ENCODE results near the gene INSYN1. TPM values are rescaled to one million over a fixed set of nuclear protein-coding genes. Genes with fewer than 3 reads are reported as not detected.

INSYN1 gene
- total RNA-seq, 5 donors from 2014 or later (not counting 1 experiment from before 2014, with no cell fraction given): not detected

- no peak overlapping the region for H3K4me3 Mint-ChIP-seq
- H3K4me3 ChIP-seq (ENCODE audit: control insufficient read depth in 1 of 2, extremely low read depth in 1 of 2, low read length in 1 of 2): no peak overlapping the region
- no peaks in the 10 kb centered on the region for H3K9me3 ChIP-seq
- no peaks in the 10 kb centered on the region for H3K9me3 Mint-ChIP-seq
- H3K36me3 ChIP-seq (ENCODE audit: control insufficient read depth in 2 of 2, extremely low read depth in 1 of 2, insufficient read depth in 1 of 2, low read length in 1 of 2): no peaks in the 10 kb centered on the region
- no peak for DNase-seq
- no peaks in the 10 kb centered on the region for H3K4me1 ChIP-seq (ENCODE audit: control insufficient read depth in 1 of 2, extremely low read depth in 1 of 2, insufficient read depth in 2 of 2, low read length in 2 of 2)
- H3K27me3 Mint-ChIP-seq: peaks cover 14 to 15% of the 10 kb centered on the region in 2 donors
- H3K27ac ChIP-seq (ENCODE audit: low read length): no peak overlapping the region
- no peaks in the 10 kb centered on the region for H3K4me1 Mint-ChIP-seq
- POLR2A ChIA-PET: no interaction called here
- CTCF ChIA-PET: no interaction called here
- no peaks in the 10 kb centered on the region for H3K36me3 Mint-ChIP-seq
- no peak overlapping the region for H3K27ac Mint-ChIP-seq
- ATAC-seq (replicated peaks in 1 of 4): no peak
- peaks cover 2 to 23% of the 10 kb centered on the region in 2 experiments for H3K27me3 ChIP-seq (replicated peaks in 1 of 2; ENCODE audit: control insufficient read depth in 2 of 2, extremely low read depth in 1 of 2, insufficient read depth in 2 of 2, low read length in 1 of 2)
These were observed 24.6 kb upstream of the INSYN1 start for GRCh38 chr15:73777741-73778140.

GRCh38 chr15:73773428-73773827, 20.3 kb upstream of the INSYN1 start:
- peaks cover 19 to 35% of the 10 kb centered on the region in 2 donors for H3K27me3 Mint-ChIP-seq
- ChIA-PET POLR2A (no interaction called here), CTCF (no interaction called here)
- H3K4me3 Mint-ChIP-seq: no peak overlapping the region
- Histone ChIP-seq H3K4me1 (ENCODE audit: control insufficient read depth in 1 of 2, extremely low read depth in 1 of 2, insufficient read depth in 2 of 2, low read length in 2 of 2) (no peaks in the 10 kb centered on the region), H3K27ac (ENCODE audit: low read length) (no peak overlapping the region), H3K36me3 (ENCODE audit: control insufficient read depth in 2 of 2, extremely low read depth in 1 of 2, insufficient read depth in 1 of 2, low read length in 1 of 2) (no peaks in the 10 kb centered on the region), H3K4me3 (ENCODE audit: control insufficient read depth in 1 of 2, extremely low read depth in 1 of 2, low read length in 1 of 2) (no peak overlapping the region), H3K27me3 (replicated peaks in 1 of 2; ENCODE audit: control insufficient read depth in 2 of 2, extremely low read depth in 1 of 2, insufficient read depth in 2 of 2, low read length in 1 of 2) (peaks cover 0 to 37% of the 10 kb centered on the region in 2 experiments), H3K9me3 (no peaks in the 10 kb centered on the region)
- no peak for ATAC-seq (replicated peaks in 1 of 4)
- DNase-seq: no peak
- 53% methylated on average over 2 of the region's 6 CpGs for WGBS (ENCODE audit: insufficient coverage)
- H3K36me3 Mint-ChIP-seq: no peaks in the 10 kb centered on the region
- H3K9me3 Mint-ChIP-seq: no peaks in the 10 kb centered on the region
- H3K4me1 Mint-ChIP-seq: no peaks in the 10 kb centered on the region
- no peak overlapping the region for H3K27ac Mint-ChIP-seq

- Mint-ChIP-seq H3K4me3 (no peak overlapping the region), H3K9me3 (no peaks in the 10 kb centered on the region), H3K27ac (no peak overlapping the region), H3K36me3 (no peaks in the 10 kb centered on the region), H3K27me3 (peaks cover 27 to 41% of the 10 kb centered on the region in 2 donors), H3K4me1 (no peaks in the 10 kb centered on the region)
- CTCF ChIA-PET: no interaction called here
- H3K4me3 ChIP-seq (ENCODE audit: control insufficient read depth in 1 of 2, extremely low read depth in 1 of 2, low read length in 1 of 2): no peak overlapping the region
- POLR2A ChIA-PET: no interaction called here
- H3K36me3 ChIP-seq (ENCODE audit: control insufficient read depth in 2 of 2, extremely low read depth in 1 of 2, insufficient read depth in 1 of 2, low read length in 1 of 2): no peaks in the 10 kb centered on the region
- 77% methylated on average over 9 of the region's 12 CpGs for WGBS (ENCODE audit: insufficient coverage)
- peaks cover 0 to 50% of the 10 kb centered on the region in 2 experiments for H3K27me3 ChIP-seq (replicated peaks in 1 of 2; ENCODE audit: control insufficient read depth in 2 of 2, extremely low read depth in 1 of 2, insufficient read depth in 2 of 2, low read length in 1 of 2)
- DNase-seq: no peak
- H3K4me1 ChIP-seq (ENCODE audit: control insufficient read depth in 1 of 2, extremely low read depth in 1 of 2, insufficient read depth in 2 of 2, low read length in 2 of 2): no peaks in the 10 kb centered on the region
- ATAC-seq (replicated peaks in 1 of 4): no peak
- H3K9me3 ChIP-seq: no peaks in the 10 kb centered on the region
- H3K27ac ChIP-seq (ENCODE audit: low read length): no peak overlapping the region
These were observed 18.4 kb upstream of the INSYN1 start for GRCh38 chr15:73771385-73772045.

GRCh38 chr15:73770050-73770449, 16.9 kb upstream of the INSYN1 start:
- H3K4me3 Mint-ChIP-seq: no peak overlapping the region
- WGBS (ENCODE audit: insufficient coverage): no CpG with 5 or more reads among the region's 1 CpG
- Histone ChIP-seq H3K9me3 (no peaks in the 10 kb centered on the region), H3K27me3 (replicated peaks in 1 of 2; ENCODE audit: control insufficient read depth in 2 of 2, extremely low read depth in 1 of 2, insufficient read depth in 2 of 2, low read length in 1 of 2) (peaks cover 0 to 50% of the 10 kb centered on the region in 2 experiments), H3K4me1 (ENCODE audit: control insufficient read depth in 1 of 2, extremely low read depth in 1 of 2, insufficient read depth in 2 of 2, low read length in 2 of 2) (no peaks in the 10 kb centered on the region), H3K27ac (ENCODE audit: low read length) (no peak overlapping the region), H3K4me3 (ENCODE audit: control insufficient read depth in 1 of 2, extremely low read depth in 1 of 2, low read length in 1 of 2) (no peak overlapping the region), H3K36me3 (ENCODE audit: control insufficient read depth in 2 of 2, extremely low read depth in 1 of 2, insufficient read depth in 1 of 2, low read length in 1 of 2) (no peaks in the 10 kb centered on the region)
- H3K36me3 Mint-ChIP-seq: no peaks in the 10 kb centered on the region
- H3K27ac Mint-ChIP-seq: no peak overlapping the region
- H3K27me3 Mint-ChIP-seq: peaks cover 30 to 45% of the 10 kb centered on the region in 2 donors
- DNase-seq: no peak
- no peak for ATAC-seq (replicated peaks in 1 of 4)
- no peaks in the 10 kb centered on the region for H3K4me1 Mint-ChIP-seq
- ChIA-PET CTCF (no interaction called here), POLR2A (no interaction called here)
- H3K9me3 Mint-ChIP-seq: no peaks in the 10 kb centered on the region

GRCh38 chr15:73767806-73768501, 14.8 kb upstream of the INSYN1 start:
- DNase-seq: no peak
- Histone ChIP-seq H3K36me3 (ENCODE audit: control insufficient read depth in 2 of 2, extremely low read depth in 1 of 2, insufficient read depth in 1 of 2, low read length in 1 of 2) (no peaks in the 10 kb centered on the region), H3K27me3 (replicated peaks in 1 of 2; ENCODE audit: control insufficient read depth in 2 of 2, extremely low read depth in 1 of 2, insufficient read depth in 2 of 2, low read length in 1 of 2) (peaks cover 0 to 40% of the 10 kb centered on the region in 2 experiments), H3K4me3 (ENCODE audit: control insufficient read depth in 1 of 2, extremely low read depth in 1 of 2, low read length in 1 of 2) (no peak overlapping the region), H3K4me1 (ENCODE audit: control insufficient read depth in 1 of 2, extremely low read depth in 1 of 2, insufficient read depth in 2 of 2, low read length in 2 of 2) (no peaks in the 10 kb centered on the region), H3K9me3 (no peaks in the 10 kb centered on the region), H3K27ac (ENCODE audit: low read length) (no peak overlapping the region)
- ChIA-PET CTCF (no interaction called here), POLR2A (no interaction called here)
- Mint-ChIP-seq H3K27me3 (peaks cover 22 to 38% of the 10 kb centered on the region in 2 donors), H3K36me3 (no peaks in the 10 kb centered on the region), H3K9me3 (no peaks in the 10 kb centered on the region), H3K27ac (no peak overlapping the region), H3K4me3 (no peak overlapping the region), H3K4me1 (no peaks in the 10 kb centered on the region)
- no peak for ATAC-seq (replicated peaks in 1 of 4)
- WGBS (ENCODE audit: insufficient coverage): 75% methylated on average over 3 of the region's 9 CpGs

- DNase-seq (no peak), ATAC-seq (replicated peaks in 1 of 4) (no peak)
- Mint-ChIP-seq H3K4me1 (no peaks in the 10 kb centered on the region), H3K27ac (no peak overlapping the region), H3K36me3 (no peaks in the 10 kb centered on the region), H3K4me3 (no peak overlapping the region), H3K9me3 (no peaks in the 10 kb centered on the region), H3K27me3 (peaks cover 15 to 29% of the 10 kb centered on the region in 2 donors)
- ChIA-PET CTCF (interaction anchor here in 1 of 2 donors (0.8 kb wide), 1 partner anchor 19 kb away, joined by 3 read pairs; no protein-coding TSS in a partner anchor), POLR2A (no interaction called here)
- 85% methylated on average over 1 of the region's 1 CpG for WGBS (ENCODE audit: insufficient coverage)
- Histone ChIP-seq H3K9me3 (no peaks in the 10 kb centered on the region), H3K36me3 (ENCODE audit: control insufficient read depth in 2 of 2, extremely low read depth in 1 of 2, insufficient read depth in 1 of 2, low read length in 1 of 2) (no peaks in the 10 kb centered on the region), H3K27me3 (replicated peaks in 1 of 2; ENCODE audit: control insufficient read depth in 2 of 2, extremely low read depth in 1 of 2, insufficient read depth in 2 of 2, low read length in 1 of 2) (peaks cover 0 to 38% of the 10 kb centered on the region in 2 experiments), H3K4me3 (ENCODE audit: control insufficient read depth in 1 of 2, extremely low read depth in 1 of 2, low read length in 1 of 2) (no peak overlapping the region), H3K27ac (ENCODE audit: low read length) (no peak overlapping the region), H3K4me1 (ENCODE audit: control insufficient read depth in 1 of 2, extremely low read depth in 1 of 2, insufficient read depth in 2 of 2, low read length in 2 of 2) (no peaks in the 10 kb centered on the region)
These were observed 13.4 kb upstream of the INSYN1 start for GRCh38 chr15:73766598-73766997.
